Esophagus squamous epithelium (tissue), 4 donors: ENCODE data around the gene HP.

ENCODE experiments used
- POLR2A ChIP-seq, 4 donors: fragments of 450-650 bp; IDR thresholded peaks; one replicate each; pipeline ENCODE4 v1.6.1; 2017; ENCODE audit warnings: antibody characterized with exemption in 4 of 4, mild to moderate bottlenecking in 4 of 4, moderate library complexity in 3 of 4
- TF ChIP-seq, protein P1 (sequence below), 6 experiments: fragments of 450-650 bp in 4 of 6; fragments of 200-600 bp in 2 of 6; sonication (generic) in 2 of 6; IDR thresholded peaks; one replicate each; pipeline ENCODE4 v1.5.1; 2016 to 2019; ENCODE audit warnings: antibody characterized with exemption in 6 of 6, mild to moderate bottlenecking in 4 of 6, moderate library complexity in 4 of 6

- TF ChIP-seq, protein P1, sequence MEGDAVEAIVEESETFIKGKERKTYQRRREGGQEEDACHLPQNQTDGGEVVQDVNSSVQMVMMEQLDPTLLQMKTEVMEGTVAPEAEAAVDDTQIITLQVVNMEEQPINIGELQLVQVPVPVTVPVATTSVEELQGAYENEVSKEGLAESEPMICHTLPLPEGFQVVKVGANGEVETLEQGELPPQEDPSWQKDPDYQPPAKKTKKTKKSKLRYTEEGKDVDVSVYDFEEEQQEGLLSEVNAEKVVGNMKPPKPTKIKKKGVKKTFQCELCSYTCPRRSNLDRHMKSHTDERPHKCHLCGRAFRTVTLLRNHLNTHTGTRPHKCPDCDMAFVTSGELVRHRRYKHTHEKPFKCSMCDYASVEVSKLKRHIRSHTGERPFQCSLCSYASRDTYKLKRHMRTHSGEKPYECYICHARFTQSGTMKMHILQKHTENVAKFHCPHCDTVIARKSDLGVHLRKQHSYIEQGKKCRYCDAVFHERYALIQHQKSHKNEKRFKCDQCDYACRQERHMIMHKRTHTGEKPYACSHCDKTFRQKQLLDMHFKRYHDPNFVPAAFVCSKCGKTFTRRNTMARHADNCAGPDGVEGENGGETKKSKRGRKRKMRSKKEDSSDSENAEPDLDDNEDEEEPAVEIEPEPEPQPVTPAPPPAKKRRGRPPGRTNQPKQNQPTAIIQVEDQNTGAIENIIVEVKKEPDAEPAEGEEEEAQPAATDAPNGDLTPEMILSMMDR (IDR thresholded peaks at IDR 0.05) = no peak
- TF ChIP-seq POLR2A (IDR thresholded peaks at IDR 0.05) = no peak
Measured at GRCh38 chr16:72029567-72030271, 24.6 kb upstream of the HP start.
